Measurements from ENCODE around the gene NRP2. TPM values are rescaled to one million over a fixed set of nuclear protein-coding genes. Genes with fewer than 3 reads are reported as not detected.

NRP2 gene
- total RNA-seq, 1 donor from 2014 or later: 31.8 TPM

- no peaks in the 10 kb centered on the region for H3K9me3 ChIP-seq (ENCODE audit: control insufficient read depth in 3 of 3, low read length in 3 of 3)
- H3K27ac ChIP-seq (ENCODE audit: low read depth, low read length): no peak overlapping the region
- peaks cover 0 to 5% (median 0%) of the 10 kb centered on the region in 3 donors for H3K36me3 ChIP-seq (ENCODE audit: control insufficient read depth in 3 of 3, insufficient read depth in 3 of 3, low read length in 3 of 3)
- no peak overlapping the region for H3K4me3 ChIP-seq (ENCODE audit: low read length in 3 of 3)
- no peaks in the 10 kb centered on the region for H3K27me3 ChIP-seq (ENCODE audit: control insufficient read depth in 3 of 3, insufficient read depth in 3 of 3, low read length in 3 of 3)
- H3K4me1 ChIP-seq (ENCODE audit: control insufficient read depth in 3 of 3, insufficient read depth in 3 of 3, low read length in 3 of 3): no peaks in the 10 kb centered on the region
- H3K9ac ChIP-seq (ENCODE audit: low read depth in 1 of 3, low read length in 3 of 3): no peak overlapping the region
Observed at GRCh38 chr2:205748639-205749038, 66.3 kb downstream of the NRP2 start.

- Histone ChIP-seq H3K27ac (ENCODE audit: low read depth, low read length) (no peak overlapping the region), H3K36me3 (ENCODE audit: control insufficient read depth in 3 of 3, insufficient read depth in 3 of 3, low read length in 3 of 3) (peaks cover 0 to 5% (median 0%) of the 10 kb centered on the region in 3 donors), H3K4me1 (ENCODE audit: control insufficient read depth in 3 of 3, insufficient read depth in 3 of 3, low read length in 3 of 3) (no peaks in the 10 kb centered on the region), H3K4me3 (ENCODE audit: low read length in 3 of 3) (no peak overlapping the region), H3K9me3 (ENCODE audit: control insufficient read depth in 3 of 3, low read length in 3 of 3) (no peaks in the 10 kb centered on the region), H3K27me3 (ENCODE audit: control insufficient read depth in 3 of 3, insufficient read depth in 3 of 3, low read length in 3 of 3) (no peaks in the 10 kb centered on the region), H3K9ac (ENCODE audit: low read depth in 1 of 3, low read length in 3 of 3) (no peak overlapping the region)
Observed at GRCh38 chr2:205749078-205749477, 66.8 kb downstream of the NRP2 start.

- H3K27ac ChIP-seq (ENCODE audit: low read depth, low read length): no peak overlapping the region
- H3K36me3 ChIP-seq (ENCODE audit: control insufficient read depth in 3 of 3, insufficient read depth in 3 of 3, low read length in 3 of 3): no peaks in the 10 kb centered on the region
Observed at GRCh38 chr2:205750797-205751196, 68.5 kb downstream of the NRP2 start.

GRCh38 chr2:205751569-205752031, 69.3 kb downstream of the NRP2 start:
- Histone ChIP-seq H3K27ac (ENCODE audit: low read depth, low read length) (no peak overlapping the region), H3K4me3 (ENCODE audit: low read length in 3 of 3) (no peak overlapping the region), H3K27me3 (ENCODE audit: control insufficient read depth in 3 of 3, insufficient read depth in 3 of 3, low read length in 3 of 3) (no peaks in the 10 kb centered on the region), H3K9me3 (ENCODE audit: control insufficient read depth in 3 of 3, low read length in 3 of 3) (no peaks in the 10 kb centered on the region), H3K36me3 (ENCODE audit: control insufficient read depth in 3 of 3, insufficient read depth in 3 of 3, low read length in 3 of 3) (no peaks in the 10 kb centered on the region), H3K4me1 (ENCODE audit: control insufficient read depth in 3 of 3, insufficient read depth in 3 of 3, low read length in 3 of 3) (peaks cover 2 to 9% (median 8%) of the 10 kb centered on the region in 3 donors), H3K9ac (ENCODE audit: low read depth in 1 of 3, low read length in 3 of 3) (no peak overlapping the region)

More at GRCh38 chr2:205750797-205751196, 68.5 kb downstream of the NRP2 start:
- no peaks in the 10 kb centered on the region for H3K27me3 ChIP-seq (ENCODE audit: control insufficient read depth in 3 of 3, insufficient read depth in 3 of 3, low read length in 3 of 3)
- no peaks in the 10 kb centered on the region for H3K9me3 ChIP-seq (ENCODE audit: control insufficient read depth in 3 of 3, low read length in 3 of 3)
- no peak overlapping the region for H3K9ac ChIP-seq (ENCODE audit: low read depth in 1 of 3, low read length in 3 of 3)
- peaks cover 2 to 8% (median 4%) of the 10 kb centered on the region in 3 donors for H3K4me1 ChIP-seq (ENCODE audit: control insufficient read depth in 3 of 3, insufficient read depth in 3 of 3, low read length in 3 of 3)
- no peak overlapping the region for H3K4me3 ChIP-seq (ENCODE audit: low read length in 3 of 3)

- peaks cover 2 to 9% (median 8%) of the 10 kb centered on the region in 3 donors for H3K4me1 ChIP-seq (ENCODE audit: control insufficient read depth in 3 of 3, insufficient read depth in 3 of 3, low read length in 3 of 3)
- no peak overlapping the region for H3K27ac ChIP-seq (ENCODE audit: low read depth, low read length)
- H3K9me3 ChIP-seq (ENCODE audit: control insufficient read depth in 3 of 3, low read length in 3 of 3): no peaks in the 10 kb centered on the region
- no peak overlapping the region for H3K4me3 ChIP-seq (ENCODE audit: low read length in 3 of 3)
- no peaks in the 10 kb centered on the region for H3K36me3 ChIP-seq (ENCODE audit: control insufficient read depth in 3 of 3, insufficient read depth in 3 of 3, low read length in 3 of 3)
- H3K27me3 ChIP-seq (ENCODE audit: control insufficient read depth in 3 of 3, insufficient read depth in 3 of 3, low read length in 3 of 3): no peaks in the 10 kb centered on the region
- no peak overlapping the region for H3K9ac ChIP-seq (ENCODE audit: low read depth in 1 of 3, low read length in 3 of 3)
Observed at GRCh38 chr2:205752296-205752820, 70.1 kb downstream of the NRP2 start.

- no peaks in the 10 kb centered on the region for H3K27me3 ChIP-seq (ENCODE audit: control insufficient read depth in 3 of 3, insufficient read depth in 3 of 3, low read length in 3 of 3)
- H3K36me3 ChIP-seq (ENCODE audit: control insufficient read depth in 3 of 3, insufficient read depth in 3 of 3, low read length in 3 of 3): no peaks in the 10 kb centered on the region
- no peak overlapping the region for H3K4me3 ChIP-seq (ENCODE audit: low read length in 3 of 3)
- peaks cover 2 to 9% (median 8%) of the 10 kb centered on the region in 3 donors for H3K4me1 ChIP-seq (ENCODE audit: control insufficient read depth in 3 of 3, insufficient read depth in 3 of 3, low read length in 3 of 3)
- H3K27ac ChIP-seq (ENCODE audit: low read depth, low read length): no peak overlapping the region
- H3K9me3 ChIP-seq (ENCODE audit: control insufficient read depth in 3 of 3, low read length in 3 of 3): no peaks in the 10 kb centered on the region
- no peak overlapping the region for H3K9ac ChIP-seq (ENCODE audit: low read depth in 1 of 3, low read length in 3 of 3)
Observed at GRCh38 chr2:205752924-205753323, 70.6 kb downstream of the NRP2 start.

GRCh38 chr2:205754285-205754923, 72.1 kb downstream of the NRP2 start:
- no peak overlapping the region for H3K9ac ChIP-seq (ENCODE audit: low read depth in 1 of 3, low read length in 3 of 3)
- H3K9me3 ChIP-seq (ENCODE audit: control insufficient read depth in 3 of 3, low read length in 3 of 3): no peaks in the 10 kb centered on the region
- no peaks in the 10 kb centered on the region for H3K36me3 ChIP-seq (ENCODE audit: control insufficient read depth in 3 of 3, insufficient read depth in 3 of 3, low read length in 3 of 3)
- H3K27ac ChIP-seq (ENCODE audit: low read depth, low read length): no peak overlapping the region
- no peak overlapping the region for H3K4me3 ChIP-seq (ENCODE audit: low read length in 3 of 3)
- no peaks in the 10 kb centered on the region for H3K27me3 ChIP-seq (ENCODE audit: control insufficient read depth in 3 of 3, insufficient read depth in 3 of 3, low read length in 3 of 3)
- peaks cover 2 to 9% (median 8%) of the 10 kb centered on the region in 3 donors for H3K4me1 ChIP-seq (ENCODE audit: control insufficient read depth in 3 of 3, insufficient read depth in 3 of 3, low read length in 3 of 3)

GRCh38 chr2:205754924-205755321, 72.6 kb downstream of the NRP2 start:
- Histone ChIP-seq H3K4me3 (ENCODE audit: low read length in 3 of 3) (no peak overlapping the region), H3K27me3 (ENCODE audit: control insufficient read depth in 3 of 3, insufficient read depth in 3 of 3, low read length in 3 of 3) (no peaks in the 10 kb centered on the region), H3K36me3 (ENCODE audit: control insufficient read depth in 3 of 3, insufficient read depth in 3 of 3, low read length in 3 of 3) (no peaks in the 10 kb centered on the region), H3K4me1 (ENCODE audit: control insufficient read depth in 3 of 3, insufficient read depth in 3 of 3, low read length in 3 of 3) (peaks cover 2 to 9% (median 8%) of the 10 kb centered on the region in 3 donors), H3K9me3 (ENCODE audit: control insufficient read depth in 3 of 3, low read length in 3 of 3) (no peaks in the 10 kb centered on the region), H3K9ac (ENCODE audit: low read depth in 1 of 3, low read length in 3 of 3) (no peak overlapping the region), H3K27ac (ENCODE audit: low read depth, low read length) (no peak overlapping the region)

- no peaks in the 10 kb centered on the region for H3K36me3 ChIP-seq (ENCODE audit: control insufficient read depth in 3 of 3, insufficient read depth in 3 of 3, low read length in 3 of 3)
- peak overlapping the region; percentile 47 for H3K27ac ChIP-seq (ENCODE audit: low read depth, low read length)
- no peaks in the 10 kb centered on the region for H3K9me3 ChIP-seq (ENCODE audit: control insufficient read depth in 3 of 3, low read length in 3 of 3)
- H3K27me3 ChIP-seq (ENCODE audit: control insufficient read depth in 3 of 3, insufficient read depth in 3 of 3, low read length in 3 of 3): no peaks in the 10 kb centered on the region
- no peak overlapping the region for H3K4me3 ChIP-seq (ENCODE audit: low read length in 3 of 3)
- H3K4me1 ChIP-seq (ENCODE audit: control insufficient read depth in 3 of 3, insufficient read depth in 3 of 3, low read length in 3 of 3): peaks cover 2 to 9% (median 8%) of the 10 kb centered on the region in 3 donors
- H3K9ac ChIP-seq (ENCODE audit: low read depth in 1 of 3, low read length in 3 of 3): no peak overlapping the region
Observed at GRCh38 chr2:205755923-205756322, 73.6 kb downstream of the NRP2 start.

GRCh38 chr2:205757271-205757670, 75.0 kb downstream of the NRP2 start:
- no peak overlapping the region for H3K4me3 ChIP-seq (ENCODE audit: low read length in 3 of 3)
- no peak overlapping the region for H3K27ac ChIP-seq (ENCODE audit: low read depth, low read length)
- H3K36me3 ChIP-seq (ENCODE audit: control insufficient read depth in 3 of 3, insufficient read depth in 3 of 3, low read length in 3 of 3): no peaks in the 10 kb centered on the region
- H3K9me3 ChIP-seq (ENCODE audit: control insufficient read depth in 3 of 3, low read length in 3 of 3): no peaks in the 10 kb centered on the region
- H3K27me3 ChIP-seq (ENCODE audit: control insufficient read depth in 3 of 3, insufficient read depth in 3 of 3, low read length in 3 of 3): peaks cover 0 to 2% (median 0%) of the 10 kb centered on the region in 3 donors
- no peak overlapping the region for H3K9ac ChIP-seq (ENCODE audit: low read depth in 1 of 3, low read length in 3 of 3)
- H3K4me1 ChIP-seq (ENCODE audit: control insufficient read depth in 3 of 3, insufficient read depth in 3 of 3, low read length in 3 of 3): peaks cover 2 to 9% (median 8%) of the 10 kb centered on the region in 3 donors
